Measurements from ENCODE around the gene HMGXB3. TPM values are rescaled to one million over a fixed set of nuclear protein-coding genes. Genes with fewer than 3 reads are reported as not detected.

Gene HMGXB3
- total RNA-seq, 1 experiment from 2014 or later, result 56.2 TPM

GRCh38 chr5:150009671-150010387, 9.3 kb downstream of the HMGXB3 start:
- Histone ChIP-seq H3K9me3 (ENCODE audit: control insufficient read depth, insufficient read depth, low read depth, low read length) (peaks cover 9% of the 10 kb centered on the region), H3K27me3 (ENCODE audit: control insufficient read depth, insufficient read depth, low read length) (no peaks in the 10 kb centered on the region), H3K4me1 (ENCODE audit: control insufficient read depth, insufficient read depth, low read length) (no peaks in the 10 kb centered on the region), H3K36me3 (ENCODE audit: control insufficient read depth, insufficient read depth, low read length) (peaks cover 56% of the 10 kb centered on the region), H3K4me3 (ENCODE audit: low read depth in 2 of 2, low read length in 2 of 2) (no peak overlapping the region), H3K27ac (ENCODE audit: low read length) (no peak overlapping the region)
- no peak for TF ChIP-seq TCF7L2 (IDR thresholded peaks at IDR 0.05; ENCODE audit: low read depth, low read length)
- no peak for TF ChIP-seq SIN3A (IDR thresholded peaks at IDR 0.05; ENCODE audit: borderline replicate concordance, insufficient read depth, low read depth, low read length)
- TF ChIP-seq, protein P1, sequence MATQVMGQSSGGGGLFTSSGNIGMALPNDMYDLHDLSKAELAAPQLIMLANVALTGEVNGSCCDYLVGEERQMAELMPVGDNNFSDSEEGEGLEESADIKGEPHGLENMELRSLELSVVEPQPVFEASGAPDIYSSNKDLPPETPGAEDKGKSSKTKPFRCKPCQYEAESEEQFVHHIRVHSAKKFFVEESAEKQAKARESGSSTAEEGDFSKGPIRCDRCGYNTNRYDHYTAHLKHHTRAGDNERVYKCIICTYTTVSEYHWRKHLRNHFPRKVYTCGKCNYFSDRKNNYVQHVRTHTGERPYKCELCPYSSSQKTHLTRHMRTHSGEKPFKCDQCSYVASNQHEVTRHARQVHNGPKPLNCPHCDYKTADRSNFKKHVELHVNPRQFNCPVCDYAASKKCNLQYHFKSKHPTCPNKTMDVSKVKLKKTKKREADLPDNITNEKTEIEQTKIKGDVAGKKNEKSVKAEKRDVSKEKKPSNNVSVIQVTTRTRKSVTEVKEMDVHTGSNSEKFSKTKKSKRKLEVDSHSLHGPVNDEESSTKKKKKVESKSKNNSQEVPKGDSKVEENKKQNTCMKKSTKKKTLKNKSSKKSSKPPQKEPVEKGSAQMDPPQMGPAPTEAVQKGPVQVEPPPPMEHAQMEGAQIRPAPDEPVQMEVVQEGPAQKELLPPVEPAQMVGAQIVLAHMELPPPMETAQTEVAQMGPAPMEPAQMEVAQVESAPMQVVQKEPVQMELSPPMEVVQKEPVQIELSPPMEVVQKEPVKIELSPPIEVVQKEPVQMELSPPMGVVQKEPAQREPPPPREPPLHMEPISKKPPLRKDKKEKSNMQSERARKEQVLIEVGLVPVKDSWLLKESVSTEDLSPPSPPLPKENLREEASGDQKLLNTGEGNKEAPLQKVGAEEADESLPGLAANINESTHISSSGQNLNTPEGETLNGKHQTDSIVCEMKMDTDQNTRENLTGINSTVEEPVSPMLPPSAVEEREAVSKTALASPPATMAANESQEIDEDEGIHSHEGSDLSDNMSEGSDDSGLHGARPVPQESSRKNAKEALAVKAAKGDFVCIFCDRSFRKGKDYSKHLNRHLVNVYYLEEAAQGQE (IDR thresholded peaks at IDR 0.05; ENCODE audit: insufficient read depth in 1 of 2, low read depth in 2 of 2, low read length in 1 of 2), result no peak
- TF ChIP-seq, protein P2, sequence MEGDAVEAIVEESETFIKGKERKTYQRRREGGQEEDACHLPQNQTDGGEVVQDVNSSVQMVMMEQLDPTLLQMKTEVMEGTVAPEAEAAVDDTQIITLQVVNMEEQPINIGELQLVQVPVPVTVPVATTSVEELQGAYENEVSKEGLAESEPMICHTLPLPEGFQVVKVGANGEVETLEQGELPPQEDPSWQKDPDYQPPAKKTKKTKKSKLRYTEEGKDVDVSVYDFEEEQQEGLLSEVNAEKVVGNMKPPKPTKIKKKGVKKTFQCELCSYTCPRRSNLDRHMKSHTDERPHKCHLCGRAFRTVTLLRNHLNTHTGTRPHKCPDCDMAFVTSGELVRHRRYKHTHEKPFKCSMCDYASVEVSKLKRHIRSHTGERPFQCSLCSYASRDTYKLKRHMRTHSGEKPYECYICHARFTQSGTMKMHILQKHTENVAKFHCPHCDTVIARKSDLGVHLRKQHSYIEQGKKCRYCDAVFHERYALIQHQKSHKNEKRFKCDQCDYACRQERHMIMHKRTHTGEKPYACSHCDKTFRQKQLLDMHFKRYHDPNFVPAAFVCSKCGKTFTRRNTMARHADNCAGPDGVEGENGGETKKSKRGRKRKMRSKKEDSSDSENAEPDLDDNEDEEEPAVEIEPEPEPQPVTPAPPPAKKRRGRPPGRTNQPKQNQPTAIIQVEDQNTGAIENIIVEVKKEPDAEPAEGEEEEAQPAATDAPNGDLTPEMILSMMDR (IDR thresholded peaks at IDR 0.05), result no peak
- TF ChIP-seq POLR2AphosphoS5 (IDR thresholded peaks at IDR 0.05; ENCODE audit: low read depth, low read length), result no peak
- ATAC-seq (peak; percentile 54), DNase-seq (ENCODE audit: low read depth, low spot score) (no peak)
- CTCF ChIA-PET, result interaction anchor here (0.5 kb wide), 1 partner anchor 95 kb away, joined by 3 read pairs; no protein-coding TSS in a partner anchor
- no TSS peak for BruUV-seq (replicated peaks)
- in situ Hi-C loops (cut with HindIII; ENCODE audit: low pct_unique_long_range_greater_than_20kb, low sequenced_read_pairs) (no loop called here), intact Hi-C loops (cut with micrococcal nuclease; ENCODE audit: unreplicated experiment) (no loop called here)
- POLR2A ChIA-PET, result no interaction called here

DNA sequence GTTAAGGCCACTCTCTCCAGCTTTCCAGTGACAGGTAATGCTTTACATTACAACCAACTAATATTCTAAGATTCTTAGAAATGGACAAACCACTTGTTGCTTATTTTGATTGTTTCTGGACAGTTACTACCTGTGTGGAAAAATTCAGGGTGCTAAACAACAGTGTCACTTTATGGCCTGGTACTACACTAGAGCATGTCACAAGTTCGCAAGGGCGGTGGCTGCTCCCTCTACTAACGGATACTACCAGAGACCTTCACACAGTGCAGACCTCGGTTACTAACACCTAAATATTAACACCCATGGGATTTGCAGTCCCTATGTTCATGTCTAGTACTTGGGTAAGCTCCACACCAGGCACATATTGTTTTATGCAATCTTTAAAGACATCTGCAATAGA, 13.4 kb downstream of the HMGXB3 start:
- ChIA-PET CTCF (no interaction called here), POLR2A (no interaction called here)
- H3K4me3 ChIP-seq (ENCODE audit: low read depth in 2 of 2, low read length in 2 of 2), result no peak overlapping the region
- DNase-seq (ENCODE audit: low read depth, low spot score) (no peak), ATAC-seq (no peak)
- intact Hi-C loops (cut with micrococcal nuclease; ENCODE audit: unreplicated experiment) (no loop called here), in situ Hi-C loops (cut with HindIII; ENCODE audit: low pct_unique_long_range_greater_than_20kb, low sequenced_read_pairs) (no loop called here)
- peaks cover 20% of the 10 kb centered on the region for H3K9me3 ChIP-seq (ENCODE audit: control insufficient read depth, insufficient read depth, low read depth, low read length)
- no peaks in the 10 kb centered on the region; the same call in 1 of the 2 replicates for H3K4me1 ChIP-seq (ENCODE audit: control insufficient read depth, insufficient read depth, low read length)
- no peak for TF ChIP-seq SIN3A (IDR thresholded peaks at IDR 0.05; ENCODE audit: borderline replicate concordance, insufficient read depth, low read depth, low read length)
- TF ChIP-seq, protein P2 (IDR thresholded peaks at IDR 0.05), result no peak
- TF ChIP-seq TCF7L2 (IDR thresholded peaks at IDR 0.05; ENCODE audit: low read depth, low read length), result no peak
- TF ChIP-seq, protein P1 (IDR thresholded peaks at IDR 0.05; ENCODE audit: insufficient read depth in 1 of 2, low read depth in 2 of 2, low read length in 1 of 2), result no peak
- no peak for TF ChIP-seq POLR2AphosphoS5 (IDR thresholded peaks at IDR 0.05; ENCODE audit: low read depth, low read length)
- no peak overlapping the region for H3K27ac ChIP-seq (ENCODE audit: low read length)
- BruUV-seq (replicated peaks), result no TSS peak
- H3K27me3 ChIP-seq (ENCODE audit: control insufficient read depth, insufficient read depth, low read length), result no peaks in the 10 kb centered on the region
- peaks cover 61% of the 10 kb centered on the region for H3K36me3 ChIP-seq (ENCODE audit: control insufficient read depth, insufficient read depth, low read length)
